Spleen (tissue), 11 donors: ENCODE measurements around the gene L1CAM. TPM values are rescaled to one million over a fixed set of nuclear protein-coding genes. Genes with fewer than 3 reads are reported as not detected.

Source experiments
- DNase-seq: peaks from one replicate; pipeline ENCODE4 v3.0.0-alpha.2; 2020
- H3K27ac ChIP-seq, 8 donors: fragments of 200-600 bp; sonication (generic) in 7 of 8; 1 replicate in 4 of 8; 2 replicates in 4 of 8; pipeline versions ENCODE4 v1.5.0 to v1.8.0; 2016 to 2021; ENCODE audit warnings: inconsistent platforms in 4 of 8, mild to moderate bottlenecking in 4 of 8, moderate library complexity in 1 of 8
- H3K27me3 ChIP-seq, 7 donors: fragments of 200-600 bp; sonication (generic) in 6 of 7; replicated peaks in 1 of 7; 1 replicate in 4 of 7; 2 replicates in 3 of 7; pipeline versions ENCODE4 v1.5.0 to v1.8.0; 2016 to 2021; ENCODE audit warnings: inconsistent platforms in 3 of 7, mild to moderate bottlenecking in 1 of 7
- H3K36me3 ChIP-seq, 6 donors: fragments of 200-600 bp; sonication (generic) in 5 of 6; 1 replicate in 4 of 6; 2 replicates in 2 of 6; pipeline versions ENCODE4 v1.5.0 to v1.8.0; 2016 to 2021; ENCODE audit warnings: inconsistent platforms in 2 of 6
- H3K4me1 ChIP-seq, 6 donors: fragments of 200-600 bp; sonication (generic) in 5 of 6; 1 replicate in 3 of 6; 2 replicates in 3 of 6; pipeline versions ENCODE4 v1.5.0 to v1.8.0; 2016 to 2021; ENCODE audit warnings: inconsistent platforms in 3 of 6
- H3K4me3 ChIP-seq, 8 donors: fragments of 200-600 bp; sonication (generic) in 7 of 8; 1 replicate in 4 of 8; 2 replicates in 4 of 8; pipeline versions ENCODE4 v1.5.0 to v1.8.0; 2016 to 2021; ENCODE audit warnings: inconsistent platforms in 4 of 8, mild to moderate bottlenecking in 4 of 8, moderate library complexity in 2 of 8
- H3K9me3 ChIP-seq, 8 donors: fragments of 200-600 bp; sonication (generic) in 7 of 8; 1 replicate in 4 of 8; 2 replicates in 4 of 8; pipeline versions ENCODE4 v1.5.0 to v1.8.0; 2016 to 2021; ENCODE audit warnings: inconsistent platforms in 4 of 8
- CTCF ChIP-seq, 11 experiments: fragments of 200-600 bp in 7 of 11; fragments of 450-650 bp in 4 of 11; sonication (generic) in 4 of 11; IDR thresholded peaks in 8 of 11; conservative IDR thresholded peaks in 3 of 11; 1 replicate in 7 of 11; 2 replicates in 4 of 11; pipeline versions ENCODE4 v1.4.0 to v1.8.0; 2016 to 2021; ENCODE audit warnings: antibody characterized with exemption in 11 of 11, inconsistent platforms in 4 of 11, mild to moderate bottlenecking in 1 of 11
- POLR2A ChIP-seq, 3 donors: fragments of 450-650 bp; IDR thresholded peaks; one replicate each; pipeline ENCODE4 v1.5.1; 2017; ENCODE audit warnings: antibody characterized with exemption in 3 of 3, mild to moderate bottlenecking in 1 of 3
- POLR2AphosphoS5 ChIP-seq, 3 donors: sonication (generic); formaldehyde crosslinking; IDR thresholded peaks; one replicate each; pipeline ENCODE4 v1.5.1; 2017; ENCODE audit warnings: antibody characterized with exemption in 3 of 3
- WGBS, 5 donors: extraction: QIAGEN DNeasy Blood & Tissue Kit in 3 of 5; methylation state at CpG; one replicate each; pipeline versions ENCODE4 v1.1.5 to v1.1.7; 2013 to 2018; 5-methylcytosine and 5-hydroxymethylcytosine counted together
- intact Hi-C: fragments of 100-400 bp; cut with DNase I; formaldehyde crosslinking; loops from one replicate; pipeline ENCODE4 v1.15.0; 2023; ENCODE audit warnings: low total_unique reads
- polyA plus RNA-seq, 3 donors: library from polyadenylated mRNA; stranded (reverse); fragments of 200-250 nt; gene quantifications; one replicate each; pipeline ENCODE4 v1.2.1, GENCODE V29; 2013
- total RNA-seq, 7 donors: library from RNA; depleted of rRNA in 3 of 7; stranded (reverse); fragments of >200 nt in 3 of 7; fragmentation: NEBNext Ultra II Directional in 4 of 7; extraction: Animal tissue kit (Norgen Biotek cat#: 25700) in 4 of 7; gene quantifications; one replicate each; pipeline versions ENCODE4 v1.1.0 to v1.2.1, GENCODE V29; 2016 to 2021
- donor health status: healthy with polysubstance abuse.
- donor health status: DM: no; HTN: no; CAD: no; lungs with moderate emphysema.
- donor health status: DM: no; HTN: no; CAD: no.
- donor health status: Bipolar disorder and iron deficiency.
- donor health status: healthy.
- donor health status: DM: no; HTN: no; CAD: no.
- donor health status: DM: yes; HTN: yes; CAD: no.

The L1CAM gene
- total and polyA plus RNA-seq, 10 donors = 1.2 to 5.1 (median 2.7) TPM

- H3K36me3 ChIP-seq = no peaks in the 10 kb centered on the region
- H3K4me1 ChIP-seq = no peaks in the 10 kb centered on the region
- H3K27me3 ChIP-seq = peaks cover 0 to 70% (median 30%) of the 10 kb centered on the region in 7 donors
- H3K9me3 ChIP-seq = no peaks in the 10 kb centered on the region
- H3K4me3 ChIP-seq = no peak overlapping the region
- no peak overlapping the region for H3K27ac ChIP-seq
- intact Hi-C loops = no loop called here
- TF ChIP-seq POLR2AphosphoS5 (IDR thresholded peaks at IDR 0.05) (no peak), CTCF (IDR thresholded peaks at IDR 0.05 in 8 of 11, conservative IDR thresholded peaks at IDR 0.05 in 3 of 11) (no peak), POLR2A (IDR thresholded peaks at IDR 0.05) (no peak)
- DNase-seq = peak; percentile 59
- WGBS, 5 donors = 79 to 91% (median 84%) methylated on average over 10 to 13 of the region's 13 CpGs
Observed at GRCh38 chrX:153874366-153875125, 11.4 kb downstream of the L1CAM start.

- H3K27me3 ChIP-seq = peaks cover 0 to 68% (median 26%) of the 10 kb centered on the region in 7 donors
- DNase-seq = peak; percentile 65
- H3K4me3 ChIP-seq = no peak overlapping the region
- no peaks in the 10 kb centered on the region for H3K9me3 ChIP-seq
- TF ChIP-seq POLR2AphosphoS5 (IDR thresholded peaks at IDR 0.05) (no peak), POLR2A (IDR thresholded peaks at IDR 0.05) (no peak), CTCF (IDR thresholded peaks at IDR 0.05 in 8 of 11, conservative IDR thresholded peaks at IDR 0.05 in 3 of 11) (no peak)
- no peaks in the 10 kb centered on the region for H3K4me1 ChIP-seq
- intact Hi-C loops = no loop called here
- H3K36me3 ChIP-seq = no peaks in the 10 kb centered on the region
- WGBS, 5 donors = 28 to 77% (median 49%) methylated on average over 2 to 3 of the region's 3 CpGs
- H3K27ac ChIP-seq = no peak overlapping the region
Observed at GRCh38 chrX:153874085-153874365, 11.9 kb downstream of the L1CAM start.

- H3K36me3 ChIP-seq = no peaks in the 10 kb centered on the region
- TF ChIP-seq POLR2A (IDR thresholded peaks at IDR 0.05) = no peak
- no peaks in the 10 kb centered on the region for H3K9me3 ChIP-seq
- no peak overlapping the region for H3K4me3 ChIP-seq
- no peaks in the 10 kb centered on the region for H3K4me1 ChIP-seq
- intact Hi-C loops = no loop called here
- H3K27me3 ChIP-seq = peaks cover 0 to 62% (median 24%) of the 10 kb centered on the region in 7 donors
- H3K27ac ChIP-seq = no peak overlapping the region
- DNase-seq = peak; percentile 68
- 27 to 47% (median 43%) methylated on average over 3 to 7 of the region's 7 CpGs for WGBS, 5 donors
Observed at GRCh38 chrX:153873282-153874084, 12.5 kb downstream of the L1CAM start.

GRCh38 chrX:153871946-153872878, 13.8 kb downstream of the L1CAM start:
- TF ChIP-seq POLR2A (IDR thresholded peaks at IDR 0.05) = no peak
- TF ChIP-seq POLR2AphosphoS5 (IDR thresholded peaks at IDR 0.05) = no peak
- no peak for TF ChIP-seq CTCF (IDR thresholded peaks at IDR 0.05 in 8 of 11, conservative IDR thresholded peaks at IDR 0.05 in 3 of 11)
- Histone ChIP-seq H3K36me3 (no peaks in the 10 kb centered on the region), H3K27ac (no peak overlapping the region), H3K4me1 (no peaks in the 10 kb centered on the region), H3K9me3 (no peaks in the 10 kb centered on the region), H3K4me3 (no peak overlapping the region), H3K27me3 (peaks cover 0 to 50% (median 14%) of the 10 kb centered on the region in 7 donors)
- DNase-seq = peak; percentile 66
- 49 to 88% (median 78%) methylated on average over 4 to 29 of the region's 29 CpGs for WGBS, 5 donors
- intact Hi-C loops = no loop called here
